Motor neuron (in vitro differentiated cells): ENCODE data around the gene PIP5K1B. TPM values are rescaled to one million over a fixed set of nuclear protein-coding genes. Genes with fewer than 3 reads are reported as not detected.

Experiments
- ATAC-seq, 8 experiments: fragments of 200-7000 bp; cut with Tn5 transposase; replicated peaks in 6 of 8; 2 replicates each; pipeline ENCODE4 v1.8.0; 2021; ENCODE audit warnings: mild to moderate bottlenecking in 8 of 8, moderate library complexity in 8 of 8
- H3K27ac ChIP-seq, 2 donors: fragments of 250-450 bp; sonication (Bioruptor Pico); 2 replicates each; pipeline ENCODE4 v1.9.0; 2021; ENCODE audit warnings: antibody characterized with exemption in 2 of 2, mild to moderate bottlenecking in 2 of 2, moderate library complexity in 1 of 2
- H3K4me1 ChIP-seq, 2 donors: fragments of 250-450 bp; sonication (Bioruptor Pico); replicated peaks in 1 of 2; 2 replicates each; pipeline ENCODE4 v1.6.1; 2021; ENCODE audit warnings: antibody characterized with exemption in 2 of 2, mild to moderate bottlenecking in 2 of 2, moderate library complexity in 1 of 2
- H3K4me3 ChIP-seq, 5 donors: fragments of 250-450 bp; sonication (Bioruptor Pico); 2 replicates each; pipeline ENCODE4 v1.9.0; 2021; ENCODE audit warnings: antibody characterized with exemption in 5 of 5, mild to moderate bottlenecking in 5 of 5, moderate library complexity in 4 of 5
- WGBS, 10 experiments: fragments of 450-650 bp; shearing (Covaris generic); methylation state at CpG; one replicate each; pipeline ENCODE4 v1.0.0; 2022; 5-methylcytosine and 5-hydroxymethylcytosine counted together
- in situ Hi-C, 9 experiments: fragments of 400-800 bp; cut with MboI; loops; one replicate each; pipeline ENCODE4 v1.15.0; 2021; ENCODE audit warnings: low sequenced_read_pairs in 9 of 9, low pct_unique_long_range_greater_than_20kb in 2 of 9; ENCODE audit not compliant: unreplicated experiment in 9 of 9
- total RNA-seq, 8 experiments: library from RNA; unstranded; fragments of 300-600 nt; gene quantifications; 2 replicates each; pipeline versions ENCODE4 v1.2.3 to v1.2.4, GENCODE V29; 2022

Gene PIP5K1B
- total RNA-seq, 8 experiments from 2014 or later = 0.18 to 2.4 (median 0.47) TPM

GRCh38 chr9:68872026-68872501, 167.0 kb downstream of the PIP5K1B start:
- no peak overlapping the region for H3K4me3 ChIP-seq
- in situ Hi-C loops = no loop called here
- H3K4me1 ChIP-seq = peaks cover 33 to 38% of the 10 kb centered on the region in 2 donors
- peak in 6 of 8 experiments; percentile 69 to 81 (median 76) for ATAC-seq
- H3K27ac ChIP-seq = peak overlapping the region in 1 of 2 donors; percentile 17
- WGBS, 10 experiments = 0 to 75% (median 5%) methylated on average over 1 to 7 of the region's 8 CpGs; no CpG with 5 or more reads in 2 of the 10 experiments

GRCh38 chr9:68873179-68873578, 168.1 kb downstream of the PIP5K1B start:
- no peak overlapping the region for H3K4me3 ChIP-seq
- peaks cover 33 to 38% of the 10 kb centered on the region in 2 donors for H3K4me1 ChIP-seq
- no peak overlapping the region for H3K27ac ChIP-seq
- no peak for ATAC-seq
- WGBS, 10 experiments = 15 to 100% (median 86%) methylated on average over 3 to 6 of the region's 6 CpGs
- in situ Hi-C loops = no loop called here

DNA sequence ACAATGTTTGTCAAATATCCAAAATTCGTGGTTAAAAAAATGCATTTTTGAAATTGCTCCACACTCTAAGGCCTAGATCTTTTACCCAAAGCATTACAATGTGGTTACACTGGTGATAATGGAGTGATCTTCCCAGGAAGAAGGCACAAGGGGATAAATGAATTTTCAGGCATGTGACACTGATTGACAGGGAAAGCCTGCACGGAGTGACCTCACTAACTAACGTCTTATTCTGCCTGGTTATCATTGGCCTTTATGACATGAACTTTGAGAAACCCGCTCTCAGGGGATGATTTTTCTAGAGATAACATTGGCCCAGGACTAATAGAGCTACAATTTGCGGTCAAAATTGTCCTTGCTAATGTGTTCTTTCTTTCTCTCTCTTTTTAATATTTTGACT, 171.2 kb downstream of the PIP5K1B start:
- ATAC-seq = no peak

GRCh38 chr9:68876681-68877080, 171.6 kb downstream of the PIP5K1B start:
- no peak overlapping the region for H3K4me3 ChIP-seq
- H3K27ac ChIP-seq = no peak overlapping the region
- no peak for ATAC-seq
- peaks cover 11 to 12% of the 10 kb centered on the region in 2 donors for H3K4me1 ChIP-seq
- WGBS, 10 experiments = 0 to 100% (median 56%) methylated on average over 1 to 3 of the region's 3 CpGs; no CpG with 5 or more reads in 1 of the 10 experiments
- in situ Hi-C loops = no loop called here

More for the DNA sequence above, 171.2 kb downstream of the PIP5K1B start:
- Histone ChIP-seq H3K4me3 (no peak overlapping the region), H3K27ac (no peak overlapping the region), H3K4me1 (peaks cover 15 to 16% of the 10 kb centered on the region in 2 donors)
- 0 to 100% (median 86%) methylated on average over 1 to 5 of the region's 5 CpGs for WGBS, 10 experiments
- in situ Hi-C loops = no loop called here

- no peak for ATAC-seq
- H3K4me1 ChIP-seq = peaks cover 6 to 7% of the 10 kb centered on the region in 2 donors
- no peak overlapping the region for H3K4me3 ChIP-seq
- no peak overlapping the region for H3K27ac ChIP-seq
- in situ Hi-C loops = no loop called here
Measured at GRCh38 chr9:68877219-68877618, 172.2 kb downstream of the PIP5K1B start.

- Histone ChIP-seq H3K4me1 (no peaks in the 10 kb centered on the region), H3K27ac (no peak overlapping the region), H3K4me3 (no peak overlapping the region)
- in situ Hi-C loops = no loop called here
- no peak for ATAC-seq
Measured at GRCh38 chr9:68878450-68878849, 173.4 kb downstream of the PIP5K1B start.

DNA sequence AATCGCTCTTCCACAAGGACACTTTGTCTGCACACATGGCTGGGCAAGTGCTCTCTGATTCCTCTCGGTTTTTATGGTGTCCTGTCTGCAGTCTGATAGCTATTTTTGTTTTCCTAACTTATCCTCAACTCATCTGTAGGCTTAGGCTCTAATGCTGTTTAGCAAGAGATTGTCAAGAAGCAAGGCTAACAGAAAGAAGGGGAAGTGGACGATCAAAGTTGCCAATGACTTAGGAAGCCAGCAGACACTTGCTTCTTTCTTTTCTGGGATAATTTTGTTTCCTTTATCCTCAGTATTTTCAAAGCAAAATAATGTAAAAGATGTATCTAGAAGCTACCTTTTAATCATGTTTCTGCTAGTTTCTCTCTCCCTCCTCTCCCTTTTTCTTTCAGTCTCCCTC, 178.2 kb downstream of the PIP5K1B start:
- no peak for ATAC-seq
- WGBS, 10 experiments = 0 to 91% (median 72%) methylated on average over 2 to 3 of the region's 3 CpGs; no CpG with 5 or more reads in 1 of the 10 experiments
- in situ Hi-C loops = no loop called here

GRCh38 chr9:68887232-68887631, 182.2 kb downstream of the PIP5K1B start:
- in situ Hi-C loops = no loop called here
- 0 to 100% (median 25%) methylated on average over 1 of the region's 1 CpG; no CpG with 5 or more reads in 5 of the 10 experiments for WGBS, 10 experiments
- no peak overlapping the region for H3K4me3 ChIP-seq
- no peak overlapping the region for H3K27ac ChIP-seq
- ATAC-seq = no peak
- no peaks in the 10 kb centered on the region for H3K4me1 ChIP-seq

More for the DNA sequence above, 178.2 kb downstream of the PIP5K1B start:
- H3K27ac ChIP-seq = no peak overlapping the region
- H3K4me3 ChIP-seq = no peak overlapping the region
- no peaks in the 10 kb centered on the region for H3K4me1 ChIP-seq

GRCh38 chr9:68894502-68894901, 189.5 kb downstream of the PIP5K1B start:
- WGBS, 10 experiments = 66 to 100% (median 86%) methylated on average over 1 to 7 of the region's 7 CpGs; no CpG with 5 or more reads in 1 of the 10 experiments
- Histone ChIP-seq H3K4me3 (no peak overlapping the region), H3K27ac (no peak overlapping the region), H3K4me1 (peaks cover 0 to 7% of the 10 kb centered on the region in 2 donors)
- in situ Hi-C loops = no loop called here
- ATAC-seq = no peak

GRCh38 chr9:68895741-68896478, 190.9 kb downstream of the PIP5K1B start:
- 0 to 78% (median 46%) methylated on average over 1 to 6 of the region's 6 CpGs; no CpG with 5 or more reads in 2 of the 10 experiments for WGBS, 10 experiments
- peak in 3 of 8 experiments; percentile 22 to 51 (median 24) for ATAC-seq

GRCh38 chr9:68896486-68896885, 191.4 kb downstream of the PIP5K1B start:
- Histone ChIP-seq H3K27ac (no peak overlapping the region), H3K4me1 (peaks cover 0 to 7% of the 10 kb centered on the region in 2 donors), H3K4me3 (no peak overlapping the region)
- 20 to 80% (median 73%) methylated on average over 1 of the region's 1 CpG; no CpG with 5 or more reads in 7 of the 10 experiments for WGBS, 10 experiments
- in situ Hi-C loops = no loop called here
- peak in 2 of 8 experiments; percentile 39 to 61 for ATAC-seq

More at GRCh38 chr9:68895741-68896478, 190.9 kb downstream of the PIP5K1B start:
- H3K4me1 ChIP-seq = peaks cover 0 to 7% of the 10 kb centered on the region in 2 donors
- H3K27ac ChIP-seq = no peak overlapping the region
- H3K4me3 ChIP-seq = no peak overlapping the region
- in situ Hi-C loops = no loop called here

- H3K27ac ChIP-seq = no peak overlapping the region
- peaks cover 0 to 7% of the 10 kb centered on the region in 2 donors for H3K4me1 ChIP-seq
- no peak overlapping the region for H3K4me3 ChIP-seq
- 15 to 100% methylated on average over 2 to 4 of the region's 5 CpGs; no CpG with 5 or more reads in 8 of the 10 experiments for WGBS, 10 experiments
- in situ Hi-C loops = no loop called here
- no peak for ATAC-seq
Measured at GRCh38 chr9:68897577-68898145, 192.6 kb downstream of the PIP5K1B start.

- Histone ChIP-seq H3K27ac (no peak overlapping the region), H3K4me1 (peaks cover 0 to 7% of the 10 kb centered on the region in 2 donors), H3K4me3 (no peak overlapping the region)
- ATAC-seq = no peak
- in situ Hi-C loops = no loop called here
- 0 to 86% (median 60%) methylated on average over 1 to 6 of the region's 6 CpGs for WGBS, 10 experiments
Measured at GRCh38 chr9:68898781-68899439, 193.9 kb downstream of the PIP5K1B start.
